ENCODE data around the gene REC8. TPM values are rescaled to one million over a fixed set of nuclear protein-coding genes. Genes with fewer than 3 reads are reported as not detected.

Gene REC8
- total and polyA plus RNA-seq, 2 of the 13 experiments (the other 11 are each of a cell fraction or from before 2014, with no cell fraction given) = 3.4 to 14.7 TPM

DNA sequence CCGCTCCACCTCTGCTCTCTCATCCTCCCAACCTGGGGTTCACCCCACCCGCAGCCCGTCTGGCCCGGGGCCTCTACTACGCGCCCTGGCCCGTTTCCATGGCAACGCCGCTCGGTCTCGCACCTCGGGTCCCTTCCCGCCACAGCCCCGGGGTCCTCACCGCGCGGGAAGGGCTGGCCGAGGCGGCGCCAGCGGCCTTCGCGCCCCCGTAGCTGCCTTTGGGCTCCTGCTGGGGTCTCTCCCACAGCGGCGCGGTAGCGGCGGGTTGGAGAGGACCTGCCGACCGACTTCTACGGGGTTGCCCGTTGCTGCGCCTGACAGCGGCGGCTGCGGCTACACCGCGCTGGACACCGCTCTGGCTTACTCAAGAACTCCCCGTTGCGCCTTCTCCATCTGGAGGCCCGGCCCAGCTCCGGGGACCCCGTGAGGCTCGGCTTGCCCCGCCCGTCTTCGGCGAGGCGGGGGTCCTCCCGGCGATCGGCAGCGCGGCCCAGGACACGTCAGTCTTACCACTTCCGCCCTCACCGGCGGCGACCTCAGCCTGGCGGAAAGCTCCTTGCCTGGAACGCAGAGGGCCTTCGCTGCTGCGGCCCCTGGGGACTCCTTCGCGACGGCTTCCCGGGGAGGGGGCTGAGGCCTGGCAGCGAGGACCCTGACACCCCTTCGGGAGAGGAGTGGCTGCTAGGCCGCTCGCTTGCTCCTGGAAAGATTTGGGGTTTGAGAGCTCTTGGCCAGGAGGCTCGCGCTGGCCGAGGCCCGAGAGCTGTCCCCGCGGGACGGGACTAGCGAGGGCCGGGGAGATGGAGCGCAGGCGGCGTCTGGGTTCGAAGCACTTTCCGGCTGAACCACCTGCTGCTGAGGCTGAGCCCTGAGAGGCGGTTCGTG is 23.5 kb downstream of the REC8 start, which contains the start of gene TM9SF1 (continued):
- TF ChIP-seq, protein P1, sequence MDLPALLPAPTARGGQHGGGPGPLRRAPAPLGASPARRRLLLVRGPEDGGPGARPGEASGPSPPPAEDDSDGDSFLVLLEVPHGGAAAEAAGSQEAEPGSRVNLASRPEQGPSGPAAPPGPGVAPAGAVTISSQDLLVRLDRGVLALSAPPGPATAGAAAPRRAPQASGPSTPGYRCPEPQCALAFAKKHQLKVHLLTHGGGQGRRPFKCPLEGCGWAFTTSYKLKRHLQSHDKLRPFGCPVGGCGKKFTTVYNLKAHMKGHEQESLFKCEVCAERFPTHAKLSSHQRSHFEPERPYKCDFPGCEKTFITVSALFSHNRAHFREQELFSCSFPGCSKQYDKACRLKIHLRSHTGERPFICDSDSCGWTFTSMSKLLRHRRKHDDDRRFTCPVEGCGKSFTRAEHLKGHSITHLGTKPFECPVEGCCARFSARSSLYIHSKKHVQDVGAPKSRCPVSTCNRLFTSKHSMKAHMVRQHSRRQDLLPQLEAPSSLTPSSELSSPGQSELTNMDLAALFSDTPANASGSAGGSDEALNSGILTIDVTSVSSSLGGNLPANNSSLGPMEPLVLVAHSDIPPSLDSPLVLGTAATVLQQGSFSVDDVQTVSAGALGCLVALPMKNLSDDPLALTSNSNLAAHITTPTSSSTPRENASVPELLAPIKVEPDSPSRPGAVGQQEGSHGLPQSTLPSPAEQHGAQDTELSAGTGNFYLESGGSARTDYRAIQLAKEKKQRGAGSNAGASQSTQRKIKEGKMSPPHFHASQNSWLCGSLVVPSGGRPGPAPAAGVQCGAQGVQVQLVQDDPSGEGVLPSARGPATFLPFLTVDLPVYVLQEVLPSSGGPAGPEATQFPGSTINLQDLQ (CRISPR knock-in tag; IDR thresholded peaks at IDR 0.05) = no peak
- TF ChIP-seq MAZ (IDR thresholded peaks at IDR 0.05; ENCODE audit: borderline replicate concordance, low read depth, low read length) (peak; percentile 90), MAZ (CRISPR knock-in tag; IDR thresholded peaks at IDR 0.05; ENCODE audit: low read depth) (peak; percentile 100), ZFP36L2 (CRISPR knock-in tag; IDR thresholded peaks at IDR 0.05) (peak; percentile 89; the same call in 1 of the 2 replicates), ZNF337 (CRISPR knock-in tag; IDR thresholded peaks at IDR 0.05; ENCODE audit: borderline replicate concordance, low read depth) (peak; percentile 99), ZNF24 (IDR thresholded peaks at IDR 0.05) (no peak), ZNF562 (CRISPR knock-in tag; IDR thresholded peaks at IDR 0.05; ENCODE audit: borderline replicate concordance) (no peak), HOXA5 (CRISPR knock-in tag; IDR thresholded peaks at IDR 0.05) (peak; percentile 98), ZNF121 (CRISPR knock-in tag; IDR thresholded peaks at IDR 0.05) (no peak)
- TF ChIP-seq, protein P2, sequence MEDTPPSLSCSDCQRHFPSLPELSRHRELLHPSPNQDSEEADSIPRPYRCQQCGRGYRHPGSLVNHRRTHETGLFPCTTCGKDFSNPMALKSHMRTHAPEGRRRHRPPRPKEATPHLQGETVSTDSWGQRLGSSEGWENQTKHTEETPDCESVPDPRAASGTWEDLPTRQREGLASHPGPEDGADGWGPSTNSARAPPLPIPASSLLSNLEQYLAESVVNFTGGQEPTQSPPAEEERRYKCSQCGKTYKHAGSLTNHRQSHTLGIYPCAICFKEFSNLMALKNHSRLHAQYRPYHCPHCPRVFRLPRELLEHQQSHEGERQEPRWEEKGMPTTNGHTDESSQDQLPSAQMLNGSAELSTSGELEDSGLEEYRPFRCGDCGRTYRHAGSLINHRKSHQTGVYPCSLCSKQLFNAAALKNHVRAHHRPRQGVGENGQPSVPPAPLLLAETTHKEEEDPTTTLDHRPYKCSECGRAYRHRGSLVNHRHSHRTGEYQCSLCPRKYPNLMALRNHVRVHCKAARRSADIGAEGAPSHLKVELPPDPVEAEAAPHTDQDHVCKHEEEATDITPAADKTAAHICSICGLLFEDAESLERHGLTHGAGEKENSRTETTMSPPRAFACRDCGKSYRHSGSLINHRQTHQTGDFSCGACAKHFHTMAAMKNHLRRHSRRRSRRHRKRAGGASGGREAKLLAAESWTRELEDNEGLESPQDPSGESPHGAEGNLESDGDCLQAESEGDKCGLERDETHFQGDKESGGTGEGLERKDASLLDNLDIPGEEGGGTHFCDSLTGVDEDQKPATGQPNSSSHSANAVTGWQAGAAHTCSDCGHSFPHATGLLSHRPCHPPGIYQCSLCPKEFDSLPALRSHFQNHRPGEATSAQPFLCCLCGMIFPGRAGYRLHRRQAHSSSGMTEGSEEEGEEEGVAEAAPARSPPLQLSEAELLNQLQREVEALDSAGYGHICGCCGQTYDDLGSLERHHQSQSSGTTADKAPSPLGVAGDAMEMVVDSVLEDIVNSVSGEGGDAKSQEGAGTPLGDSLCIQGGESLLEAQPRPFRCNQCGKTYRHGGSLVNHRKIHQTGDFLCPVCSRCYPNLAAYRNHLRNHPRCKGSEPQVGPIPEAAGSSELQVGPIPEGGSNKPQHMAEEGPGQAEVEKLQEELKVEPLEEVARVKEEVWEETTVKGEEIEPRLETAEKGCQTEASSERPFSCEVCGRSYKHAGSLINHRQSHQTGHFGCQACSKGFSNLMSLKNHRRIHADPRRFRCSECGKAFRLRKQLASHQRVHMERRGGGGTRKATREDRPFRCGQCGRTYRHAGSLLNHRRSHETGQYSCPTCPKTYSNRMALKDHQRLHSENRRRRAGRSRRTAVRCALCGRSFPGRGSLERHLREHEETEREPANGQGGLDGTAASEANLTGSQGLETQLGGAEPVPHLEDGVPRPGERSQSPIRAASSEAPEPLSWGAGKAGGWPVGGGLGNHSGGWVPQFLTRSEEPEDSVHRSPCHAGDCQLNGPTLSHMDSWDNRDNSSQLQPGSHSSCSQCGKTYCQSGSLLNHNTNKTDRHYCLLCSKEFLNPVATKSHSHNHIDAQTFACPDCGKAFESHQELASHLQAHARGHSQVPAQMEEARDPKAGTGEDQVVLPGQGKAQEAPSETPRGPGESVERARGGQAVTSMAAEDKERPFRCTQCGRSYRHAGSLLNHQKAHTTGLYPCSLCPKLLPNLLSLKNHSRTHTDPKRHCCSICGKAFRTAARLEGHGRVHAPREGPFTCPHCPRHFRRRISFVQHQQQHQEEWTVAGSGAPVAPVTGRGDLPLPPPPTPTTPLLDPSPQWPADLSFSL (CRISPR knock-in tag; IDR thresholded peaks at IDR 0.05) = peak; percentile 78
- TF ChIP-seq, protein P3, sequence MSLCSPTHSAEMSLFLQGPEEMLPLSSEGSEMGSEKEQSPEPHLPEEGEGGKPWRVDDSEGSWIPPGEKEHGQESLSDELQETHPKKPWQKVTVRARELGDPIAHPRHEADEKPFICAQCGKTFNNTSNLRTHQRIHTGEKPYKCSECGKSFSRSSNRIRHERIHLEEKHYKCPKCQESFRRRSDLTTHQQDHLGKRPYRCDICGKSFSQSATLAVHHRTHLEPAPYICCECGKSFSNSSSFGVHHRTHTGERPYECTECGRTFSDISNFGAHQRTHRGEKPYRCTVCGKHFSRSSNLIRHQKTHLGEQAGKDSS (CRISPR knock-in tag; IDR thresholded peaks at IDR 0.05; ENCODE audit: borderline replicate concordance, low read depth) = peak; percentile 97
- TF ChIP-seq, protein P4, sequence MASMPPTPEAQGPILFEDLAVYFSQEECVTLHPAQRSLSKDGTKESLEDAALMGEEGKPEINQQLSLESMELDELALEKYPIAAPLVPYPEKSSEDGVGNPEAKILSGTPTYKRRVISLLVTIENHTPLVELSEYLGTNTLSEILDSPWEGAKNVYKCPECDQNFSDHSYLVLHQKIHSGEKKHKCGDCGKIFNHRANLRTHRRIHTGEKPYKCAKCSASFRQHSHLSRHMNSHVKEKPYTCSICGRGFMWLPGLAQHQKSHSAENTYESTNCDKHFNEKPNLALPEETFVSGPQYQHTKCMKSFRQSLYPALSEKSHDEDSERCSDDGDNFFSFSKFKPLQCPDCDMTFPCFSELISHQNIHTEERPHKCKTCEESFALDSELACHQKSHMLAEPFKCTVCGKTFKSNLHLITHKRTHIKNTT (CRISPR knock-in tag; IDR thresholded peaks at IDR 0.05) = peak; percentile 86; the same call in 1 of the 2 replicates
- TF ChIP-seq, protein P5, sequence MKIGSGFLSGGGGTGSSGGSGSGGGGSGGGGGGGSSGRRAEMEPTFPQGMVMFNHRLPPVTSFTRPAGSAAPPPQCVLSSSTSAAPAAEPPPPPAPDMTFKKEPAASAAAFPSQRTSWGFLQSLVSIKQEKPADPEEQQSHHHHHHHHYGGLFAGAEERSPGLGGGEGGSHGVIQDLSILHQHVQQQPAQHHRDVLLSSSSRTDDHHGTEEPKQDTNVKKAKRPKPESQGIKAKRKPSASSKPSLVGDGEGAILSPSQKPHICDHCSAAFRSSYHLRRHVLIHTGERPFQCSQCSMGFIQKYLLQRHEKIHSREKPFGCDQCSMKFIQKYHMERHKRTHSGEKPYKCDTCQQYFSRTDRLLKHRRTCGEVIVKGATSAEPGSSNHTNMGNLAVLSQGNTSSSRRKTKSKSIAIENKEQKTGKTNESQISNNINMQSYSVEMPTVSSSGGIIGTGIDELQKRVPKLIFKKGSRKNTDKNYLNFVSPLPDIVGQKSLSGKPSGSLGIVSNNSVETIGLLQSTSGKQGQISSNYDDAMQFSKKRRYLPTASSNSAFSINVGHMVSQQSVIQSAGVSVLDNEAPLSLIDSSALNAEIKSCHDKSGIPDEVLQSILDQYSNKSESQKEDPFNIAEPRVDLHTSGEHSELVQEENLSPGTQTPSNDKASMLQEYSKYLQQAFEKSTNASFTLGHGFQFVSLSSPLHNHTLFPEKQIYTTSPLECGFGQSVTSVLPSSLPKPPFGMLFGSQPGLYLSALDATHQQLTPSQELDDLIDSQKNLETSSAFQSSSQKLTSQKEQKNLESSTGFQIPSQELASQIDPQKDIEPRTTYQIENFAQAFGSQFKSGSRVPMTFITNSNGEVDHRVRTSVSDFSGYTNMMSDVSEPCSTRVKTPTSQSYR (CRISPR knock-in tag; IDR thresholded peaks at IDR 0.05; ENCODE audit: borderline replicate concordance) = peak; percentile 63

Measured in HepG2 (cell line).